Esophagus muscularis mucosa (tissue), 3 donors: ENCODE measurements around the gene MAP3K4.

ENCODE experiments used
- POLR2A ChIP-seq: fragments of 450-650 bp; IDR thresholded peaks from one replicate; pipeline ENCODE4 v1.6.1; 2017; ENCODE audit warnings: antibody characterized with exemption, moderate library complexity, mild to moderate bottlenecking, low read depth
- POLR2AphosphoS5 ChIP-seq, 2 donors: sonication (generic); formaldehyde crosslinking; IDR thresholded peaks; one replicate each; pipeline ENCODE4 v1.6.1; 2017; ENCODE audit warnings: antibody characterized with exemption in 2 of 2
- TF ChIP-seq, protein P1 (sequence below), 3 experiments: fragments of 200-600 bp in 2 of 3; fragments of 450-650 bp in 1 of 3; sonication (generic) in 2 of 3; IDR thresholded peaks; one replicate each; pipeline ENCODE4 v1.5.1; 2017 to 2019; ENCODE audit warnings: antibody characterized with exemption in 3 of 3, mild to moderate bottlenecking in 2 of 3, moderate library complexity in 1 of 3

DNA sequence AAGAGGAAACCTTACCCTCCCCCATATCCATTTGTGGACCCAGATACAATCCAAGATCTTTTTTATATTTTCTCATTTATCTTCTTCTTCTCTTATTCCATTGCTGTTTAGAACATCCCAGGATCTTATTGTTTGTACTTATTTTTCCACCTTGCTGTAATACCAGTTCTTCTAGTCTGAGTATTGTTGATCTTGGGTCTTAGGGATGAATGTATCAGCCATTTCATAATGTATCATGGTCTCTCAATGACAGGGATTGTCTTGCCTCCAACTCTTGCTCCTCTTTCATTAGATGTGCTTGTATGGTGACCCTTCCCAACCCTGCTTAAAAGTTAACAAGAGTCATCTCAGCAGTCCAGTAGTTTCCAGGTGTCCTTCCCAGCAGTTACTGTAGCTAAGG lies 63.3 kb downstream of the MAP3K4 start:
- TF ChIP-seq, protein P1, sequence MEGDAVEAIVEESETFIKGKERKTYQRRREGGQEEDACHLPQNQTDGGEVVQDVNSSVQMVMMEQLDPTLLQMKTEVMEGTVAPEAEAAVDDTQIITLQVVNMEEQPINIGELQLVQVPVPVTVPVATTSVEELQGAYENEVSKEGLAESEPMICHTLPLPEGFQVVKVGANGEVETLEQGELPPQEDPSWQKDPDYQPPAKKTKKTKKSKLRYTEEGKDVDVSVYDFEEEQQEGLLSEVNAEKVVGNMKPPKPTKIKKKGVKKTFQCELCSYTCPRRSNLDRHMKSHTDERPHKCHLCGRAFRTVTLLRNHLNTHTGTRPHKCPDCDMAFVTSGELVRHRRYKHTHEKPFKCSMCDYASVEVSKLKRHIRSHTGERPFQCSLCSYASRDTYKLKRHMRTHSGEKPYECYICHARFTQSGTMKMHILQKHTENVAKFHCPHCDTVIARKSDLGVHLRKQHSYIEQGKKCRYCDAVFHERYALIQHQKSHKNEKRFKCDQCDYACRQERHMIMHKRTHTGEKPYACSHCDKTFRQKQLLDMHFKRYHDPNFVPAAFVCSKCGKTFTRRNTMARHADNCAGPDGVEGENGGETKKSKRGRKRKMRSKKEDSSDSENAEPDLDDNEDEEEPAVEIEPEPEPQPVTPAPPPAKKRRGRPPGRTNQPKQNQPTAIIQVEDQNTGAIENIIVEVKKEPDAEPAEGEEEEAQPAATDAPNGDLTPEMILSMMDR (IDR thresholded peaks at IDR 0.05), result no peak
- TF ChIP-seq POLR2A (no peak), POLR2AphosphoS5 (IDR thresholded peaks at IDR 0.05) (no peak)
